K562 (cell line): ENCODE measurements around the gene ANKRD13D. TPM values are rescaled to one million over a fixed set of nuclear protein-coding genes. Genes with fewer than 3 reads are reported as not detected.

Source experiments
- ADNP ChIP-seq: fragments of 200-800 bp; sonication (Bioruptor generic); IDR thresholded peaks from 2 replicates; pipeline ENCODE4 v1.6.1; 2016; ENCODE audit warnings: missing genetic modification characterization, missing compliant biosample characterization
- CREB3 ChIP-seq: fragments of 450-650 bp; conservative IDR thresholded peaks from 2 replicates; pipeline ENCODE4 v1.6.1; 2016; ENCODE audit warnings: missing genetic modification characterization, low read depth, mild to moderate bottlenecking, missing compliant biosample characterization, moderate library complexity
- CSDE1 ChIP-seq, 2 experiments: fragments of 450-650 bp; IDR thresholded peaks; 2 replicates each; pipeline ENCODE4 v1.6.1; 2016; ENCODE audit warnings: mild to moderate bottlenecking in 1 of 2
- CTCF ChIP-seq, 3 experiments: IDR thresholded peaks in 2 of 3; conservative IDR thresholded peaks in 1 of 3; 2 replicates each; pipeline ENCODE4 v1.5.1; 2011 to 2012; ENCODE audit warnings: low read length in 3 of 3, mild to moderate bottlenecking in 3 of 3, control low read depth in 2 of 3, improper control_type of control experiment in 1 of 3, inconsistent platforms in 1 of 3, low read depth in 1 of 3, mixed read lengths in 1 of 3, moderate library complexity in 1 of 3; ENCODE audit not compliant: insufficient read depth in 2 of 3
- GTF2B ChIP-seq: IDR thresholded peaks from 2 replicates; pipeline ENCODE4 v1.6.1; 2011; ENCODE audit not compliant: insufficient read length; ENCODE audit errors: extremely low read depth
- HDAC1 ChIP-seq, 2 experiments: fragments of 450-650 bp; IDR thresholded peaks; 2 replicates each; pipeline ENCODE4 v1.6.1; 2016 to 2017; ENCODE audit warnings: inconsistent platforms in 1 of 2, mild to moderate bottlenecking in 1 of 2, moderate library complexity in 1 of 2
- ILF3 ChIP-seq: fragments of 450-650 bp; IDR thresholded peaks from 2 replicates; pipeline ENCODE4 v1.6.1; 2018; ENCODE audit warnings: antibody characterized with exemption, mild to moderate bottlenecking, moderate library complexity, borderline replicate concordance
- POU5F1 ChIP-seq: fragments of 150-350 bp; IDR thresholded peaks from 2 replicates; pipeline ENCODE4 v1.6.1; 2014; ENCODE audit warnings: borderline replicate concordance, low read length, low read depth, mild to moderate bottlenecking; ENCODE audit not compliant: partially characterized antibody
- SMARCA4 ChIP-seq: fragments of 450-650 bp; IDR thresholded peaks from 2 replicates; pipeline ENCODE4 v1.6.1; 2016
- TCF3 ChIP-seq: sonication (generic); formaldehyde crosslinking; IDR thresholded peaks from 2 replicates; pipeline ENCODE4 v1.4.0; 2020; ENCODE audit warnings: mild to moderate bottlenecking, missing genetic modification reagents
- THRB ChIP-seq: fragments of 450-650 bp; formaldehyde crosslinking; conservative IDR thresholded peaks from 2 replicates; pipeline ENCODE4 v1.4.0; 2022; ENCODE audit warnings: mild to moderate bottlenecking, missing genetic modification characterization
- ZFX ChIP-seq: sonication (generic); formaldehyde crosslinking; IDR thresholded peaks from 2 replicates; pipeline ENCODE4 v1.8.0; 2022; ENCODE audit warnings: mild to moderate bottlenecking, missing genetic modification reagents, moderate library complexity
- ZNF134 ChIP-seq: fragments of 250-450 bp; sonication (Bioruptor Pico); conservative IDR thresholded peaks from 2 replicates; pipeline ENCODE4 v1.4.0; 2020
- ZNF165 ChIP-seq: fragments of 250-450 bp; sonication (Bioruptor Pico); IDR thresholded peaks from 2 replicates; pipeline ENCODE4 v1.4.0; 2020; ENCODE audit warnings: borderline replicate concordance
- ZNF174 ChIP-seq: fragments of 250-450 bp; sonication (Bioruptor Pico); IDR thresholded peaks from 2 replicates; pipeline ENCODE4 v1.4.0; 2020; ENCODE audit warnings: mild to moderate bottlenecking
- ZNF232 ChIP-seq: sonication (generic); formaldehyde crosslinking; IDR thresholded peaks from 2 replicates; pipeline ENCODE4 v1.8.0; 2022; ENCODE audit warnings: mild to moderate bottlenecking, missing genetic modification reagents
- ZNF280A ChIP-seq: fragments of 450-650 bp; IDR thresholded peaks from 2 replicates; pipeline ENCODE4 v1.6.1; 2018; ENCODE audit warnings: mild to moderate bottlenecking, low read depth; ENCODE audit not compliant: partially characterized antibody
- ZNF583 ChIP-seq: fragments of 250-450 bp; sonication (Bioruptor Pico); IDR thresholded peaks from 2 replicates; pipeline ENCODE4 v1.4.0; 2020
- ZNF740 ChIP-seq, 3 experiments: fragments of 200-800 bp in 1 of 3; sonication (Bioruptor generic) in 1 of 3; sonication (generic) in 1 of 3; formaldehyde crosslinking in 1 of 3; IDR thresholded peaks; 2 replicates each; pipeline versions ENCODE4 v1.6.1 to v1.8.0; 2016 to 2022; ENCODE audit warnings: mild to moderate bottlenecking in 2 of 3, missing compliant biosample characterization in 2 of 3, missing genetic modification characterization in 2 of 3, missing genetic modification reagents in 1 of 3
- polyA plus RNA-seq, 8 experiments: library from polyadenylated mRNA; depleted of rRNA in 4 of 8; stranded (reverse) in 5 of 8; unstranded in 3 of 8; fragments of >200 nt; fragmentation: Nextera tagmentation in 2 of 8; fragmentation: Illumina TruSeq in 1 of 8; extraction: Ambion mirVana in 2 of 8; extraction: Trizol in 1 of 8; gene quantifications; 2 replicates each; pipeline versions ENCODE4 v1.2.1 to v1.2.3, GENCODE V29; 2011 to 2014; ENCODE audit warnings: inconsistent platforms in 1 of 8, missing spikeins in 1 of 8
- total RNA-seq, 7 experiments: library from RNA; depleted of rRNA in 6 of 7; stranded (reverse); fragments of >200 nt in 6 of 7; fragmentation: Illumina TruSeq in 2 of 7; extraction: Trizol in 2 of 7; gene quantifications; 2 replicates each; pipeline versions ENCODE4 v1.2.1 to v1.2.3, GENCODE V29; 2011 to 2021; ENCODE audit warnings: low replicate concordance in 1 of 7
- TF ChIP-seq, protein P1 (sequence below): fragments of 250-450 bp; sonication (Bioruptor Pico); IDR thresholded peaks from 2 replicates; pipeline ENCODE4 v1.8.0; 2021; ENCODE audit warnings: mild to moderate bottlenecking, moderate library complexity

Gene ANKRD13D
- total and polyA plus RNA-seq, 9 of the 15 experiments (the other 6 are each of a cell fraction or from before 2014, with no cell fraction given): 0.94 to 40.9 (median 22.4) TPM

DNA sequence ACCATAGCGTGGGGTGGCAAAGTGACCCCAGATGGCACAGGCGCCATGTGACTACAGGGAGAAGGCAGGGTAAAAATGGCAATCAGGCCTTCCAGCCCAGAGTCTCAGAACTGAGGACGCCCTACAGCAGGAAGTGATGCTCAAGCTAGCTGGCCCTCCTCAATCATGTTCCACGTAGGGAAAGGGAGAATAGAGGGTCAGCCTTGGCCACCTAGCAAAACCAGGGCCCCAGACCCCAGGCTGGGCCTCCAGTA lies 978 bp upstream of the ANKRD13D start (continued):
- TF ChIP-seq CREB3: peak; percentile 85
- TF ChIP-seq ZNF174: no peak
- TF ChIP-seq ZFX (CRISPR knock-in tag): no peak
- TF ChIP-seq SMARCA4: peak; percentile 58; the same call in 1 of the 2 replicates
- TF ChIP-seq TCF3 (CRISPR knock-in tag): 0 out of 2 replicates have a peak, but pooled peaks have one; percentile 25
- TF ChIP-seq ILF3: no peak
- no peak for TF ChIP-seq POU5F1
- no peak for TF ChIP-seq ZNF740 (CRISPR knock-in tag; IDR thresholded peaks at IDR 0.05)
- no peak for TF ChIP-seq ZNF740 (tag; IDR thresholded peaks at IDR 0.05)
- TF ChIP-seq GTF2B: no peak
- TF ChIP-seq CSDE1 (IDR thresholded peaks at IDR 0.05): no peak
- no peak for TF ChIP-seq ZNF583 (CRISPR knock-in tag)
- TF ChIP-seq, protein P1, sequence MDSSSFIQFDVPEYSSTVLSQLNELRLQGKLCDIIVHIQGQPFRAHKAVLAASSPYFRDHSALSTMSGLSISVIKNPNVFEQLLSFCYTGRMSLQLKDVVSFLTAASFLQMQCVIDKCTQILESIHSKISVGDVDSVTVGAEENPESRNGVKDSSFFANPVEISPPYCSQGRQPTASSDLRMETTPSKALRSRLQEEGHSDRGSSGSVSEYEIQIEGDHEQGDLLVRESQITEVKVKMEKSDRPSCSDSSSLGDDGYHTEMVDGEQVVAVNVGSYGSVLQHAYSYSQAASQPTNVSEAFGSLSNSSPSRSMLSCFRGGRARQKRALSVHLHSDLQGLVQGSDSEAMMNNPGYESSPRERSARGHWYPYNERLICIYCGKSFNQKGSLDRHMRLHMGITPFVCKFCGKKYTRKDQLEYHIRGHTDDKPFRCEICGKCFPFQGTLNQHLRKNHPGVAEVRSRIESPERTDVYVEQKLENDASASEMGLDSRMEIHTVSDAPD: no peak
- TF ChIP-seq ZNF134 (CRISPR knock-in tag): no peak
- no peak for TF ChIP-seq HDAC1 (IDR thresholded peaks at IDR 0.05)
- TF ChIP-seq ZNF232 (CRISPR knock-in tag): no peak
- no peak for TF ChIP-seq ZNF280A
- no peak for TF ChIP-seq CTCF (IDR thresholded peaks at IDR 0.05 in 2 of 3, conservative IDR thresholded peaks at IDR 0.05 in 1 of 3; ENCODE audit: insufficient read depth in 2 of 3, low read depth in 1 of 3, low read length in 3 of 3)
- TF ChIP-seq ADNP (tag): no peak
- peak; percentile 63; the same call in 1 of the 2 replicates for TF ChIP-seq THRB (CRISPR knock-in tag)
- TF ChIP-seq ZNF165 (CRISPR knock-in tag): no peak
